K562 (cell line): ENCODE measurements around the gene LRFN2. TPM values are rescaled to one million over a fixed set of nuclear protein-coding genes. Genes with fewer than 3 reads are reported as not detected.
A peak's percentile ranks its signal among the peaks of the same experiment; 100 is the strongest.

ENCODE experiments used
- ATAC-seq: fragments of 200-7000 bp; cut with Tn5 transposase; 3 replicates; pipeline ENCODE4 v1.9.1; 2020; ENCODE audit warnings: moderate library complexity
- BruUV-seq: library from RNA; stranded (reverse); fragments of 400-500 nt; replicated peaks from 2 replicates; lab custom pipeline; 2021; lab: Mats Ljungman, UMichigan
- CTCF ChIA-PET: fragments of 300-600 bp; formaldehyde crosslinking; extraction: SDS; loops from one replicate; lab custom pipeline; 2021; ENCODE audit warnings: low intra/inter-chr PET ratio; lab: Yijun Ruan, JAX
- POLR2A ChIA-PET: fragments of 300-600, 350-650 bp; sonication (Branson Sonifier 250); formaldehyde crosslinking; extraction: SDS; loops from one replicate; lab custom pipeline; 2021; ENCODE audit warnings: antibody characterized with exemption, inconsistent platforms; lab: Yijun Ruan, JAX
- DNase-seq, 4 experiments: peaks; one replicate each; pipeline versions ENCODE4 v3.0.0 to v3.0.0-alpha.2; 2011 to 2018; ENCODE audit warnings: low spot score in 3 of 4, mixed read lengths in 3 of 4; ENCODE audit errors: extremely low read depth in 1 of 4
- FAIRE-seq: peaks from 2 replicates; lab custom pipeline; 2011; peaks lifted over from hg19 to GRCh38; lab: Jason Lieb, UNC
- H2AFZ ChIP-seq: 2 replicates; pipeline ENCODE4 v1.6.0; 2011; ENCODE audit warnings: low read depth, low read length, control low read depth, inconsistent platforms
- H3K27ac ChIP-seq: fragments of 200-600 bp; 3 replicates; pipeline ENCODE4 v1.8.0; 2011; ENCODE audit warnings: low read depth, mild to moderate bottlenecking, control low read depth, inconsistent platforms, low read length, moderate library complexity, mixed read lengths; ENCODE audit errors: extremely low read depth
- H3K27me3 ChIP-seq, 2 experiments: fragments of 300-600 bp in 1 of 2; 2 replicates in 1 of 2; 3 replicates in 1 of 2; pipeline versions ENCODE4 v1.6.0 to v1.8.0; 2011; ENCODE audit warnings: inconsistent platforms in 2 of 2, low read length in 2 of 2, mild to moderate bottlenecking in 1 of 2, mixed read lengths in 1 of 2, moderate library complexity in 1 of 2; ENCODE audit not compliant: control insufficient read depth in 2 of 2, insufficient read depth in 2 of 2
- H3K36me3 ChIP-seq: fragments of 300-600 bp; 3 replicates; pipeline ENCODE4 v1.8.0; 2011; ENCODE audit warnings: mild to moderate bottlenecking, low read length, inconsistent platforms; ENCODE audit not compliant: control insufficient read depth, insufficient read depth
- H3K4me1 ChIP-seq, 2 experiments: fragments of 200-600 bp in 1 of 2; replicated peaks in 1 of 2; 2 replicates in 1 of 2; 3 replicates in 1 of 2; pipeline versions ENCODE4 v1.5.1 to v1.8.0; 2011; ENCODE audit warnings: inconsistent platforms in 2 of 2, low read length in 2 of 2, mild to moderate bottlenecking in 1 of 2, mixed read lengths in 1 of 2, moderate library complexity in 1 of 2; ENCODE audit not compliant: control insufficient read depth in 2 of 2, insufficient read depth in 2 of 2
- H3K4me2 ChIP-seq: 2 replicates; pipeline ENCODE4 v1.6.1; 2011; ENCODE audit warnings: low read length, control low read depth, inconsistent platforms, mixed read lengths; ENCODE audit not compliant: insufficient read depth
- H3K4me3 ChIP-seq: fragments of 200-600 bp; sonication (generic), shearing (Covaris generic); 2 replicates; pipeline ENCODE4 v1.5.1; 2016; ENCODE audit warnings: control low read depth, inconsistent platforms
- H3K79me2 ChIP-seq: fragments of 200-600 bp; 3 replicates; pipeline ENCODE4 v1.8.0; 2011; ENCODE audit warnings: low read length, inconsistent platforms; ENCODE audit not compliant: control insufficient read depth, insufficient read depth
- H3K9ac ChIP-seq, 2 experiments: 2 replicates each; pipeline versions ENCODE4 v1.6.0 to v1.6.1; 2011; ENCODE audit warnings: low read depth in 2 of 2, low read length in 2 of 2, control low read depth in 1 of 2, inconsistent platforms in 1 of 2, mild to moderate bottlenecking in 1 of 2, mixed read lengths in 1 of 2; ENCODE audit not compliant: insufficient read depth in 1 of 2
- H3K9me1 ChIP-seq: one replicate; pipeline ENCODE4 v1.6.0; 2011; ENCODE audit warnings: inconsistent platforms, mild to moderate bottlenecking, low read length, moderate library complexity; ENCODE audit not compliant: control insufficient read depth, insufficient read depth
- H3K9me3 ChIP-seq: replicated peaks from 2 replicates; pipeline ENCODE4 v1.5.1; 2011; ENCODE audit warnings: low read depth, low read length, inconsistent platforms; ENCODE audit not compliant: control insufficient read depth, insufficient read depth
- H4K20me1 ChIP-seq: replicated peaks from 2 replicates; pipeline ENCODE4 v1.6.1; 2011; ENCODE audit warnings: low read length, inconsistent platforms, mixed read lengths; ENCODE audit not compliant: control insufficient read depth, insufficient read depth
- KLF10 ChIP-seq: fragments of 250-450 bp; sonication (Bioruptor Pico); IDR thresholded peaks from 2 replicates; pipeline ENCODE4 v1.6.1; 2021; ENCODE audit warnings: matching md5 sums
- WGBS: fragments of 100-300 bp; shearing (Covaris generic); methylation state at CpG from one replicate; pipeline ENCODE4 v1.1.6; 2016; ENCODE audit warnings: low coverage, mixed read lengths; ENCODE audit not compliant: insufficient coverage; ENCODE audit errors: missing lambda C conversion rate; 5-methylcytosine and 5-hydroxymethylcytosine counted together
- in situ Hi-C: fragments of 300-500 bp; cut with MboI; formaldehyde crosslinking; loops from 4 replicates; pipeline ENCODE4 v1.15.0; 2018; ENCODE audit warnings: inconsistent platforms, mixed read lengths
- intact Hi-C: fragments of 100-400 bp; cut with micrococcal nuclease; formaldehyde crosslinking; loops from 2 replicates; pipeline ENCODE4 v1.14.2; 2022
- polyA plus RNA-seq, 8 experiments: library from polyadenylated mRNA; depleted of rRNA in 4 of 8; stranded (reverse) in 5 of 8; unstranded in 3 of 8; fragments of >200 nt; fragmentation: Nextera tagmentation in 2 of 8; fragmentation: Illumina TruSeq in 1 of 8; extraction: Ambion mirVana in 2 of 8; extraction: Trizol in 1 of 8; gene quantifications; 2 replicates each; pipeline versions ENCODE4 v1.2.1 to v1.2.3, GENCODE V29; 2011 to 2014; ENCODE audit warnings: inconsistent platforms in 1 of 8, missing spikeins in 1 of 8
- total RNA-seq, 7 experiments: library from RNA; depleted of rRNA in 6 of 7; stranded (reverse); fragments of >200 nt in 6 of 7; fragmentation: Illumina TruSeq in 2 of 7; extraction: Trizol in 2 of 7; gene quantifications; 2 replicates each; pipeline versions ENCODE4 v1.2.1 to v1.2.3, GENCODE V29; 2011 to 2021; ENCODE audit warnings: low replicate concordance in 1 of 7
- TF ChIP-seq, protein P1 (sequence below): sonication (generic); formaldehyde crosslinking; IDR thresholded peaks from 2 replicates; pipeline ENCODE4 v1.8.1; 2023; ENCODE audit warnings: mild to moderate bottlenecking, missing genetic modification reagents
- TF ChIP-seq, protein P2 (sequence below): sonication (generic); formaldehyde crosslinking; IDR thresholded peaks from 2 replicates; pipeline ENCODE4 v1.8.0; 2022; ENCODE audit warnings: mild to moderate bottlenecking, missing genetic modification reagents

The LRFN2 gene
- total and polyA plus RNA-seq, 9 of the 15 experiments (the other 6 are each of a cell fraction or from before 2014, with no cell fraction given), result not detected

DNA sequence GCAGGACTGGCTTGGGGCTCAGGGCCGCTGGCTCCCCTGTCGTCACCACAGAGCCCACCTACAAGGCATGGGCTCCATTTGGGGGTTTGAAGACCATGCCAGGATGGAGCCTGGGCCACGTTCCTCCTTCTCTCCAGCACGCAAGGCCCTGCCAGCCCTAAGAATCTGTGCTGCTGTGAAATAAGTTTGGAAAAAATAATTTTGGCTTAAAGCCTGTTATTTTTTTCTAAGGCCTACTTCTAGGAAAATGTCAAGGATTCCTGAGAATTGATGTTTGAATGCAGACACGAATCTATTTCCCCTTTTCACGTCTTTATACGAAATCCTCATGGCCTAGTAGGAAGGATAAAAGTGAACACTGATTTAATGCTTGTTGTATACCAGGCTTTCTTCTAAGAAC lies 107.5 kb downstream of the LRFN2 start:
- CTCF ChIA-PET, result no interaction called here
- under 1% methylated on average over 7 of the region's 7 CpGs for WGBS
- in situ Hi-C loops, result no loop called here

More for the DNA sequence above, 107.5 kb downstream of the LRFN2 start:
- intact Hi-C loops, result no loop called here
- H3K27ac ChIP-seq, result no peak overlapping the region
- no peak overlapping the region for H2AFZ ChIP-seq
- H3K4me2 ChIP-seq, result no peak overlapping the region
- no peaks in the 10 kb centered on the region for H3K9me1 ChIP-seq
- FAIRE-seq (no peak), DNase-seq (no peak), ATAC-seq (no peak)
- no peaks in the 10 kb centered on the region for H3K4me1 ChIP-seq
- H3K9me3 ChIP-seq, result no peaks in the 10 kb centered on the region
- peaks cover 0 to 44% of the 10 kb centered on the region in 2 experiments; a peak in 4 of 5 replicates for H3K27me3 ChIP-seq
- H3K79me2 ChIP-seq, result no peaks in the 10 kb centered on the region
- no peak overlapping the region for H3K4me3 ChIP-seq
- H3K9ac ChIP-seq, result peak overlapping the region in 1 of 2 experiments; percentile 24; a peak in 1 of 4 replicates
- no peak for TF ChIP-seq KLF10 (CRISPR knock-in tag)
- TF ChIP-seq, protein P1, sequence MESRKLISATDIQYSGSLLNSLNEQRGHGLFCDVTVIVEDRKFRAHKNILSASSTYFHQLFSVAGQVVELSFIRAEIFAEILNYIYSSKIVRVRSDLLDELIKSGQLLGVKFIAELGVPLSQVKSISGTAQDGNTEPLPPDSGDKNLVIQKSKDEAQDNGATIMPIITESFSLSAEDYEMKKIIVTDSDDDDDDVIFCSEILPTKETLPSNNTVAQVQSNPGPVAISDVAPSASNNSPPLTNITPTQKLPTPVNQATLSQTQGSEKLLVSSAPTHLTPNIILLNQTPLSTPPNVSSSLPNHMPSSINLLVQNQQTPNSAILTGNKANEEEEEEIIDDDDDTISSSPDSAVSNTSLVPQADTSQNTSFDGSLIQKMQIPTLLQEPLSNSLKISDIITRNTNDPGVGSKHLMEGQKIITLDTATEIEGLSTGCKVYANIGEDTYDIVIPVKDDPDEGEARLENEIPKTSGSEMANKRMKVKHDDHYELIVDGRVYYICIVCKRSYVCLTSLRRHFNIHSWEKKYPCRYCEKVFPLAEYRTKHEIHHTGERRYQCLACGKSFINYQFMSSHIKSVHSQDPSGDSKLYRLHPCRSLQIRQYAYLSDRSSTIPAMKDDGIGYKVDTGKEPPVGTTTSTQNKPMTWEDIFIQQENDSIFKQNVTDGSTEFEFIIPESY (CRISPR knock-in tag), result no peak
- TF ChIP-seq, protein P2, sequence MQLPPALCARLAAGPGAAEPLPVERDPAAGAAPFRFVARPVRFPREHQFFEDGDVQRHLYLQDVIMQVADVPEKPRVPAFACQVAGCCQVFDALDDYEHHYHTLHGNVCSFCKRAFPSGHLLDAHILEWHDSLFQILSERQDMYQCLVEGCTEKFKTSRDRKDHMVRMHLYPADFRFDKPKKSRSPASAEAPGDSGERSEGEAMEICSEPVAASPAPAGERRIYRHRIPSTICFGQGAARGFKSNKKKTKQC (CRISPR knock-in tag), result no peak
- TF ChIP-seq, all 486 proteins: peak for 0
- no TSS peak for BruUV-seq
- Histone ChIP-seq H4K20me1 (peaks cover 4% of the 10 kb centered on the region; the same call in 1 of the 2 replicates), H3K36me3 (no peaks in the 10 kb centered on the region)
- POLR2A ChIA-PET, result interaction anchor here (1.0 kb wide), 1 partner anchor 10 kb away, joined by 3 read pairs; no protein-coding TSS in a partner anchor
